Kidney epithelial cell (primary cell): ENCODE results near the gene ZNF423. TPM values are rescaled to one million over a fixed set of nuclear protein-coding genes. Genes with fewer than 3 reads are reported as not detected.

Experiments
- DNase-seq: peaks from one replicate; pipeline ENCODE4 v3.0.0-alpha.2; 2010; ENCODE audit warnings: low read depth
- H3K27me3 ChIP-seq: 2 replicates; pipeline ENCODE4 v1.6.0; 2011; ENCODE audit warnings: low read length; ENCODE audit not compliant: control insufficient read depth, insufficient read depth
- H3K36me3 ChIP-seq: 2 replicates; pipeline ENCODE4 v1.5.1; 2011; ENCODE audit warnings: low read length; ENCODE audit not compliant: control insufficient read depth, insufficient read depth
- H3K4me3 ChIP-seq: 2 replicates; pipeline ENCODE4 v1.5.1; 2011; ENCODE audit warnings: low read depth, mild to moderate bottlenecking, control low read depth, low read length
- CTCF ChIP-seq: IDR thresholded peaks from 2 replicates; pipeline ENCODE4 v1.5.1; 2011; ENCODE audit warnings: mild to moderate bottlenecking, moderate library complexity, low read length, control low read depth, inconsistent platforms; ENCODE audit not compliant: insufficient read depth, poor library complexity, severe bottlenecking
- total RNA-seq: library from RNA; depleted of rRNA; stranded (reverse); fragments of >200 nt; gene quantifications from 2 replicates; pipeline ENCODE4 v1.2.3, GENCODE V29; 2015

The ZNF423 gene
- total RNA-seq, 1 donor from 2014 or later, result 3.6 TPM

DNA sequence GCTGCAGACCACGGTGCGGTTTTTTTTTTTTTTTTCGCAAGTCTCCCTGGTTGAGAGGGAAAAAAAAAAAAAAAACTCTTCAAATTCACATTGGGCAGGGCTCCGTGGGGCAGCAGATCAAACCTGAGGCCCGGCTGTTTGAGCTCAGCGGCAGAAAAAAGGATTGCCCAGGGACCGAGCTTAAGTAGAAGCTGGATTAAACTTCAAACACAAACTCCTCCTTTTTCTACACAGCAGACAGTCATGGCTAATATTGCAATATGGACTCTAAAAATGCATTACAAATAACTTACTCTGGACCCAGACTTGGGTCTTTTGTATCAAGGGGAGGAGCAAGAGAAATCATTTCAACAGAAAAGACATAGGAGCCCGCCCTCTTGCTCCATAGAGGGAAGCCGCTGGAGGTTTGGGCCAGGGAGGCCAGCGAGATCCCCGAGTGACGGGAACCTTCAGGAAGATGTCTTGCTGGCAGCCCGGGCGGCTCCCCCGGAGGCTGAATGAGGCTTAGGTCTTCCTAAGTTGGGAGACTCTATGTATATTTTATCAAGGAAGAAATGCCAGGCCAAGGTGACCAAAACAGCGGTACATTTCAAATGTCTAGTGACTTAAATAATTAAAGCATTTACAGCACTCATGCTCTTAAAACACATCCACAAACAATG is 167.7 kb downstream of the ZNF423 start:
- TF ChIP-seq CTCF, result no peak
- Histone ChIP-seq H3K36me3 (no peaks in the 10 kb centered on the region), H3K27me3 (no peaks in the 10 kb centered on the region), H3K4me3 (no peak overlapping the region)
- no peak for DNase-seq

- no peaks in the 10 kb centered on the region for H3K27me3 ChIP-seq
- no peak overlapping the region for H3K4me3 ChIP-seq
- TF ChIP-seq CTCF, result no peak
- no peak for DNase-seq
- H3K36me3 ChIP-seq, result no peaks in the 10 kb centered on the region
Observed at GRCh38 chr16:49687476-49688002, 168.4 kb downstream of the ZNF423 start.

DNA sequence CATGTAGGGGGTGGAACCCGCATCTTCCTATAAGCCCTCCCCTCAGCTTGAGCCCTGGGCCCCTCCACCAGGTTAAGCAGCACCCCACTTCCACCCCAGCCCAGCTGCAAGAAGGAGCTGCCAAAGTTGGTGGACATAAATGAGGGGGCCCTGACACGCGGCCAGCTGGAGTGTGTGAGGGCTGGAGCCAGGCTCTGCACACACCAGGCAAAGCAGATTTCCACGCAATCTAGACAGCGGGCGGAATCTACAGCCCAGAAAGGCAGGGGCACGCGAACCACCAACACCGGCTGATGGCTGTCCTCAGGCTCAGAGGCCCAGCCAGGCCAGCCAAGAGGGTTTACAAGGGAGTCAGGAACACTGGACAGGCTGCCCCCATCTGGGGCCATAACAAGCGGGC is 171.2 kb downstream of the ZNF423 start:
- H3K27me3 ChIP-seq, result no peaks in the 10 kb centered on the region
- DNase-seq, result no peak
- no peak overlapping the region for H3K4me3 ChIP-seq
- TF ChIP-seq CTCF, result no peak
- H3K36me3 ChIP-seq, result no peaks in the 10 kb centered on the region

DNA sequence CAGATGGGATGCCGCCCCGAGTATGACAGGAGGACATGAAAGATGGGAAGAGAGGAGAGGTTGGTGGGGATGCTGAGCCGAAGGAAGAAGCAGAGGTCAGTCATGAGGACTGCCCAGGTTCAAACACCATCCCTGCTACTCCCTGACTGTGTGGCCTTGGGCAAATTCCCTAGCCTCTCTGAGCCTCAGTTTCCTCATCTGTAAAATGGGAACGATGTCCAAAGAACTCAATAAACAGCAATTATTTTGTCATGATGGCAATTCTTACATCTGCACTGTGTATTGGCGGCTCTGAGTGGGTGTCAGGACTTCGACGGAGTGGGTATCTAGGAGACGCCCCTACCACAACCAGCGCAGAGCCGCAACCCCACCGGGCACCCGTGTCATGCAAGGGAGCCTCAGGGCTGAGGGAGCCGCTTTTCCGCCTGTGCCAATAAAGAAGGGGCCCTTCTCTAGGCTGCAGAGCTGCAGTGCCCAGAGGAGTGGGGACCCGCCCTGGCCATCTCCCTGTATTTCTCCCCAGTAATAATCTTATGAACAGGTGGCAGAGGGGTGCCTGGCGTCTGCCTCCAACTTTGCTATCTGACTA is 173.2 kb downstream of the ZNF423 start:
- H3K36me3 ChIP-seq, result no peaks in the 10 kb centered on the region
- no peak overlapping the region for H3K4me3 ChIP-seq
- no peak for TF ChIP-seq CTCF
- no peak for DNase-seq
- H3K27me3 ChIP-seq, result no peaks in the 10 kb centered on the region

DNA sequence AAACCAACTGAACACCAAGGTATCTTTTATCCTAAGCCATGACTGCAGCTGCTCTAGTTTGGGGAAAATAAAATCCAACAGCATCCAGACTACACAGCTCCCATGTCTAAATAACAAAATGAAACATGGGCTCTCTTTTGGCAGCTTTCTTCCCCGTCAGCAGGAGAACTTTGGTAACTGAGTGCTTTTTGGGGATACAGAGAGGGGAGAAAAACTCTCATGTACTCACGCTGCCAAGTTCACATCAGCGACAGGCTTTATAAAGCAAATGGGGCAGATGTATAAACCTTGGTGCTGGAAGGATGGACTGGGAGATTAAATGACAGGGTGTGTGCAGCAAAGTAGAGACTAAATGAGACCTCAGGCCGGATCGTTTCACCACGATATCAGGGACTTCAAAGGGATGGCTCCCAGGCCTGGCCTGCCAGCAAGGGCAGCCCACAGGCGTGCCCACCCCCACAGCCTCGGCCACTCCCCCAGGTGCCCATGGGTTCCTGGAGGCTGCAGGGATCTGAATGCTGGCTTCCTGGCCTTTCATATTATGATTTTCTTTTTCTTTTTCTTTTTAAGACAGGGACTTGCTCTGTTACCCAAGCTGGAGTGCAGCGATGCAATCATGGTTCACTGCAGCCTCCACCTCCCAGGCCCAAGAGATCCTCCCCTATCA is 174.6 kb downstream of the ZNF423 start:
- TF ChIP-seq CTCF, result no peak
- no peak for DNase-seq
- Histone ChIP-seq H3K4me3 (no peak overlapping the region), H3K27me3 (no peaks in the 10 kb centered on the region), H3K36me3 (no peaks in the 10 kb centered on the region)
